Measurements from ENCODE around the gene ACTL6B. TPM values are rescaled to one million over a fixed set of nuclear protein-coding genes. Genes with fewer than 3 reads are reported as not detected.
"Not testable (repeated sequence)": the region's sequence is repeated elsewhere in the genome, so short reads cannot be mapped to it uniquely, and the experiment has no call there.

The ACTL6B gene
- not detected for total RNA-seq

DNA sequence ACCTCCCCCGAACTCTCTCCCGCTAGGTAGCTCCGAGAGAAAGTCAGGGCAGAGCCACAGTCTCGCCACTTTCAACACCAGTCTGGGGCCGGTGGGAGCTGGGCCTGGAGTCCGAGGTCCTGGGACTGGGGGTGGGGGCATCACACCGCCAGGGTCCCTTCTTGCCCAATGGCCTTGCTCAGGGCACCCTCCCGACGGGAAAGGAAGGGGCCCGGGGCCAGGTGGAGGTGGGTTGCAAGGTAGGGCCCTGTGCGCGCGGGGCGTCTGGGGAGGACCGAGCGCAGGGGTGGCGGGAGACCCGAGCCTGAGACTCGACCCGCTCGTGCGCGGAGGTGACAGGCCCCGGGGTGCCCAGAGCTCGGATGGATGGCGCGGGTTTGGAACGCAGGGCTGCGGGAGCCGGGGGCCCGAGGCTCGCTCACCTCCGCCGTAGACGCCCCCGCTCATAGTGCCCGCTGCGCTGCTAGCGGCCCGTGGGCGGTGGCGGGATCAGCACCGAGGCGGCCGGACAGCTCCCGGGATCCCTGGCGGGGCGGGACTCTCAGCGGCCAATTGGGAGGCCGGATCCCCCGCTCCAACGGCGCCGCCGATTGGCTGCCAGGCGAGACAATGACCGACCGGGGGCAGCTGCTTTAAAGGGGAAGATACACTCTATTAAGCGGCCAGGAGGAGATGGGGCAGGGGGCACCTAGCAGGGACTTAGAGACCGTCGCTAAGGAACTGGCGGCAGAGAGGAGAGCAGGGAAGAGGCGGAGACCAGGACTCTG is at the start of gene ACTL6B:
Gene ACTL6B (minus strand): TSS at position 541 of the 767 bp plus-strand sequence. CDS start 94 bp downstream, at position 447.
- ATAC-seq: peak; percentile 43

DNA sequence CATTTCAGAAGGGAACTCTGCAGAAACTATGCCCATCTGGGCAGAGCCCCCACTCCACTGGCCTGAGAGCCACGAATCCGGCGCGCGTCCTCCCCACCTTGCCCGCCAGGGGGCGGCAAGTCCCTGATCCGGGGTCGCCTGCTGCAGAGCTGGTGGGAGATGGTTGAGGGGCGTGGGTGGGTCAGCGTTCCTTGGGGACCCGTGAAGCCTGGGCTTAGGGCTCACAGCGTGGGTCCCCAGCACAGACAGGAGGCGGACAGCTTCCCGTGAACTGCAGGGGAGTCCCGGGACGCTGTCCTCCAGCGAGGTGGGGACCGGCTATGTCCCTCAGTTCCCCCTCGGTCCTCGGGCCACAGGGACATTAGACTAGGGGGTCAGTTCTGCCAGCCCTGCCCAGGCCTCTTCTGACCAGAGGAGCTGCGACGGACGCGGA is 49.1 kb upstream of the ACTL6B start:
- peak; percentile 58 for ATAC-seq

DNA sequence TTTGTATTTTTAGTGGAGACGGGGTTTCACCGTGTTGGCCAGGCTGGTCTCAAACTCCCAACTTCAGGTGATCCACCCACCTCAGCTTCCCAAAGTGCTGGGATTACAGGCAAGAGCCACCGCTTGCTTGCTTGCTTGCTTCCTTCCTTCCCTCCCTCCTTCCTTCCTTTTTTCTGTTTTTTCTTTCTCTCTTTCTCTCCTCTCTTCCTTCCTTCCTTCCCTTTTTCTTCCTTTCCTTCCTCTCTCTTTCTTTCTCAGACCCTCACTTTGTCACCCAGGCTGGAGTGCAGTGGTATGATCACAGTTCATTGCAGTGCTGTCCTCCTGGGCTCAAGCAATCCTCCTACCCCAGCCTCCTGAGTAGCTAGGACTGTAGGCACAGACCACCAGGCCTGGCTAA is 44.8 kb upstream of the ACTL6B start:
- ATAC-seq: not testable (repeated sequence)

DNA sequence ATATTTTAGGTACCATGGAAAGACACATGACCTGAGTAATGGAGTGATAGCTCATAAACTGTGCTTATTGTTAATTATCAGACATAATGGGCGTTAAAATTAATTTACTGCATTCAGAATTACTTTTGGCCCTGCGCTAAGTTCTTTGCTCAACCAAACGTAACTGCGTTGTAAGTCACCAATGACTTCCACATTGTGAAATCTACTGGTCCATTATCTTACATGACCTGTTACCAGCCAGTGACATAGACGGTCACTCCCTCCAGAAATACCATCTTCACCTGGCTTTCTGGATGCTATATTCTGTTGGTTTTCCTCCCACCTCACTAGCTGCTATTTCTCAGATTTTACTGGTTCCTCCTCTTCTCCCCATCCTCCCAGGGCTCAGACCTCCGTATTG is 42.8 kb upstream of the ACTL6B start:
- no peak for ATAC-seq

DNA sequence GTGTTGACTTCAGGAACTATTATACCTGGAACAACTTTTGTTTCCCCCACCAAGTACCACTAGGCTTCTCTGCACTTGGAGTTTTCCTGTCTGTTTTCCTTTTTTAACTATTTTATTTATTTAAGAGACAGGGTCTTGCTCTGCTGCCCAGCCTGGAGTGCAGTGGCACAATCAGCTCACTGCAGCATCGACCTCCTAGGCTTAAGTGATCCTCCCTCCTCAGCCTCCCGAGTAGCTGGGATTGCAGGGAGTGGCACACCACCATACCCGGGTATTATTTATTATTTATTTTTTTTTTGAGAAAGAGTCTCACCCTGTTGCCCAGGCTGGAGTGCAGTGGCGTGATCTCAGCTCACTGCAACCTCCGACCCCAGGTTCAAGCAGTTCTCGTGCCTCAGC is 39.9 kb upstream of the ACTL6B start:
- no peak for ATAC-seq

DNA sequence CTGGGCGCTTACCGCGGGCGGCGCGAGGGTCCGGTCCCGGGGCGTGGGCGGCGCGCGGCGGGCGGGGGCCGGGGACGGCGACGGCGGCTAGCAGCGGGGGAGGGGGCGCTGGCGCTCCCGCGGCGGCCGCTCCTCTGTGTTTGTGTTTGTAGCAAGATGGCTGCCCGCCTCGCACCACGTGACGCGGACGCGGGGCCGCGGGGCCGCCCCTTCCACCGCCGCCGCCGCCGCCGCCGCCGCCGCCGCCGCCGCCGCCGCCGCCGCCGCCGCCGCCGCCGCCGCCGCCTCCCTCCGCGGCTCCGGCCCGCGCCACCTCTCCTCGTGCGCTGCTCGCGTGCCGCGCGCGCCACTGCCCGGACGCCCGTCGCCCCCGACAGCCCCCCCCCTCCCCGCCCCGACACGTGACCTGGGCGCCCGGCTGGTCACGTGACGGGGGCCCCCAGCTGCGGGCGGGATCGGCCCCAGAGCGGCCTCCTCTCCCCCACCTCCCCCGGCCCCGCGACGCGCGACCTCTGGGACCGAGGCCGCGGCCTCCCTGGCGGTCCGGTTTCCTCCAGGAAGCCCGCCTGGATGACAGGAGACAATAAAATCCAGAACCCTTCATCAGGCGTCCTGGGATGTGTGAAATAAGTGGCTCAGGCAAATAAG is 38.0 kb upstream of the ACTL6B start, which contains the start of gene GIGYF1:
Gene GIGYF1 (minus strand): TSS at position 153 of the 648 bp plus-strand sequence. CDS start 6,012 bp downstream, outside the sequence.
- ATAC-seq: peak; percentile 35

DNA sequence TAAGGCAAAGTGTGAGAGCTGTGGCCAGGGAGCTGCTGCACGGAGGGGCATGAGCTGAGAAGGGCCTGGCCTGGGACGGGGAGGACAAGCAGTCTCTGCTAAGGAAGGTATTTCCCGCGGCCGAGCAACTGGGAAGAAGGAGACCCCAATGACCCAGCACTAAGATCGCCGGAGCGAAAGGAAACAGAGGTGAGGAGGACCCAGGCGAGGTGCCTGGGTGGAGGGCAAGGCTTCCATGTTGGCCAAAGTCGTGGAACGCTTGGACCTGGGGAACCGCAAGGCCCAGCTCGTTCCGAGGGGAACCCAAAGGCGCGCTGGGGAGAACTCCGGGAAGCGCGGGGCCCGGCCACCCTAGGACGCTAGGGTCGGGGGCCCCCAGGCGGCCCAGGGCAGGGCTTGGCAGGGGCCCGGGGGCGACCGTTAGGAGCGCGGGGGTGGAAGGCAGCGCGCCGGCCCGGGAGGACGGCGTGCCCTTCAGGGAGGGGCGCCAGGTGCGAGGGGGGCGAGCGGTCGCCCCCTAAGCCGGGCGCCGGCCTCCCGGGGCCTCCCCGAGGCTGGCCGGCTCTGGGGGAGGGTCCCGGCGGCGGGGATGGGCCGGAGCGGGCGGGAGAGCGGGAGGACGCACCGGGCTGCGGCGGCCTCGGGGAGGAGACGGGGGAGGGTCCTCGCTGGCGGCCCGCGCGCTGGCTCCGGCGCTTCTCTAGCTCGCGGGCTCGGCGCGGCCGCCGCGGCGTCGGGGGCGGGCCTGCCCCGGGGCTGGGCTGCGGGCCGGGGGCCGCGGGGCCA is 37.3 kb upstream of the ACTL6B start:
- ATAC-seq: peak; percentile 33

DNA sequence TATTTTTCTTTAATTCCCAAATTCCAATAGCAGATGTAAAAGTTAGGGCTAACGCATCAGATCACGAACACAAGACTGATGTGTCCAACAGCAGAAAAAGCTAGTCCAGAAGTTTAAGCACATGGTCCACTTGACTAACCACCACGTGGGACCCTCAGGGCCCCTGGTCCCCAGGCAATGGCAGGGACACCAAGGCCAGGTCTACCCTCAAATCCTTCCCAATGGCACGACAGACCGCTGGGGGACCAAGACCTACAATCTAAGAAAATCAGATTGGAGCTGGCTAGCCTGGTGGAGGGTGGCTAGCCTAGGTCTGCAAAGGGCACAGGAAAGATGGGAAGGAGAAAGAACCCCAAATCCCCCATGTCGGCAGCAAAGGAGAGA is 36.3 kb upstream of the ACTL6B start:
- ATAC-seq: no peak

DNA sequence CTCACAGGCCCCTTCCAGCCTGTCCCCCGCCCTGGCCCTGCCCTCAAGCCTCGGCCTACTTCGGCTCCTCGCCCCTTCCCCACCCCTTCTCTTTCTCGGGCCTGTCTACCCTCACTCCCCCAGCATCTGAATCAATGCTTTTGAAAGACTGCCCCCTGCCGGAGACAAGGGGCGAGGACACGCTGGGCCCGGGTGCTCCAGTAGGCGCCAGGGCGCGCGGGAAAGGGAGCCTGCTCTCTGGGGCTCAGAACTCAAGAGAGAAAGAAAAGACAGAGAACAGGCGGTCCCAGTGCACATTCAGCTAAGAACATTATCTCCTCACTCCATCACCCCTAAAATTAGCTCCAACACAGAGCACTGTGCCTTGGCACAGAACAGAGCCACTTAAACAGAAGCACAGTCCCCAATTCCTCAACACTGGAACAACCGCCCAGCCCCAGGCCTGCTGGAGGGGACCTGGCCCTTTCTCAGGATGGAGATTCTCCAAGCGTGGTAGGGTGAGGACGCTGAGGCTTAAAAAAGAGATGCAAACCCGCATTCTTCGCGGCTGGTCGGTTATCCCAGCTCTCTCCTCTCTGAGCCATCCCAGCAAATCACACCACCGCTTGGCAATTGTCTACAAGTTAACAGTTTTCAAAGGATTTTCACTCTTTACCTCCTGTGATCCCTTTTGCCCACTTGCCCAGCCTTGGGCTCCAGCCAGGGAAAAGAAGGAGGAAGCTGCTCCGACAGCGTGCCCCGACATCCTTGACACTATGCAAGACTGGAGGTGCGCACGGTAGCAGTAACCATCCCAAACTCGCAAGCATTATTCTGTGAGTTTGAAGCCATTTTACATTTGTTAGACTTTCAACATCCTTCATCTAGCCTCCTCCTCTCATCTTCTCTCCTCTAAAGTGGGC is 35.7 kb upstream of the ACTL6B start:
- ATAC-seq: peak; percentile 65

DNA sequence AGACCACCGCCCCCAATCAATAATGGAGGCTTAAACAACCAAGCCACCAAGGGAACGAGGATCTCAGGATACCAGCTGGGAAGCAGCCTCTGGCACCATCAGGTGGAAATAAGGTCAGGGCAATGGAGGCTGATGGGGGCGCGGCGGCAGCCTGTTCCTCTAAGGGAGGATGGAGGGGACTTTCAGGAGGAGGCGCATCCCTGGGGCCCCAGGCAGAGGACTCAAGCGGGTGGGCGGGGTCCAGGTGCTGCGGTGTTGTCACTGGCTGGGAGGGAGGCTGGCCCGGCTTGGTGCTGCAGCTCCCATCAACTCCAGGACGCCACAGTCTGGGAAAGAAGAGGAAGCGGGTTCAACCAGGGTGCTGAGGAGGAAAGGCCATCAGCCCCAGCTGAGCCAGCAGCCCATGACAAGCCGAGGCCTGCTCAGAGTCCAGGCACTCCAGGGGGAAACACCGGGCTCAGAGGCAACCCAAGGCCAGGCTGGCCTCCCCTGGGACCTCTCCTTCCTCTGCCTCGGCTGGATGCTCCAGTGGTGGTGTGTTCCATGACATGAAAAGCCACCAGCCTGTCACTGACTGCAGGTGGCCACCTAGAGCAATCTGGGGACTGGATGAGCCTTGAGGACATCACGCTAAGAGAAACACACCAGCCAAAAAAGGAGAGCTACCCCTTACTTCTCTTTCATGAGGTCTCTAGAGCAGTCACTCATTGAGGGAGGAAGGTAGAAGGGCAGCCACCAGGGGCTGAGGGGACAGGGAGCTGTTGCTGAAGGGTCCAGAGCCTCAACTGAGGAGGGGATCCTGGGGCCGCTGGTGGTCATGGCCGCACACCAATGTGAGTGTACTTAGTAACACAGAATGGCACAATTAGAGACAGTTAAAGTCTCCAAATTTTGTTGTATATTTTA is 33.2 kb upstream of the ACTL6B start:
- no peak for ATAC-seq

DNA sequence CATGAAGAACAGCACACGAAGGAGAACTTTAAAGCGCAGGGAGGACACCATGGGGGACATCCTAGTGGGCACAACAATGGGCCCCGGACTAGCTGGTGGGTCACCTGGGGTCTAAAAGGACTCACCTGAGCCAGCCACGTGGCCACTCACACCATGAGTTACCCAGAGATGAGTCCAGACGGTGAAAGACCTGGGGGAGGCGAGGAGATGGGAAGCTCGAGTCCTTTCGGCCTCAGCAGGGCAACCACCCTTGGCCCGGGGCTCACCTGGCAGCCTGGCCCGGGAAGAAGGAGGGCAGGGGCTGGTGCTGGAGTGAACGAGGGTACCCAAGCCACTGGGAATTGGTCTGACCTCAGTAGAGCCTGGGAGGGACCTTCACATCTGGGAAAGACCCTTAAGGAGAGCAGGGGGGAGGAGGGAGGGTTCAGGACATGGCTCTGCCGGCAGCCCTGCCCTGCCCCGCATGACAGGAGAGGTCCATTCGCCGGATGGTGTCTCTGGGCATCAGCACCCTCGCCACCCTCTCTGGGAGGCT is 32.1 kb upstream of the ACTL6B start:
- ATAC-seq: no peak

DNA sequence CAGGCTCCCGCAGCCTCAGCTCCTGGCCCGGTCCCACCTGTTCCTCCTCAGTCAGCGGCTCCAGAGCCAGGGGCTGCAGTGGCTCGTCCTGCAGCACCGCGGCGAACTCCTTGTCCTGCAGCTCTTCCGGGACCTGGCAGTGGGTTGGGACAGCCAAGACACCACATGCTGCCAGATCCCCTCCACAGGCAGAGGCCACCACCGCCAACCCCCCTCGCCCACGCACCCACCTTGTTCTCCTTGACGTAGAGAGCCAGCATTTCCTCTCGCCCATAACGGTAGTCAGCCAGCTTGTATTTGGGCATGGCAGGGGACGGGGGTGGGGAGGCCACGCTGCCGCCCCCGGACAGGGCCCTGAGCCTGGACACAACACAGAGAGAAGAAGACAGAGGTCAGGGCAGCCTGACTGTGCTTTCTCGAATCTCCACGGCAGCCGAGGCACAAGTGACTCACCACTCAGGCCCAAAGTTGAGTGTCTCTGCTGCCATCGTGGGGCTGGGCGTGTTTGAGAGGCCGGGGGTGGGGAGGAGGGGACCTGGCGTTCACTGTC is 31.6 kb upstream of the ACTL6B start:
- no peak for ATAC-seq

DNA sequence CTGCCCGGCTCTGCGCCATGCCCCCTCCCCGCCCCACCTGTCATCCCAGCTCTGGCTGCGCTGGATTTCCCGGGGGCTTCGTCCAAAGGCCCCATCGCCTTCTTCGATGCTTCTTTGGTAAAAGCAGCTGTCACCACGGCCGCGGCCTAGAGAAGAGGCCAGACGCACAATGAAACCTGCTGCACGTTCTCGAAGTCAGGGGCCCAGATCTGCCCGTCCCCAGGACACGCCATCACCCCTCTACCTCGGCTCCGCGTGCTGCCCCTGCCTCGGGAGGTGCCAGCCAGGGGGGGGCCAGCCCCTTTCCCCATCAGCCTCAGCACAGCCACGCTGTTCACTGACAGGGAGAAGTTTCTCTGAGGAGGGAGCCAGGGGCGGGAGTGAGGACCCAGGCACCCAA is 31.0 kb upstream of the ACTL6B start:
- ATAC-seq: no peak

DNA sequence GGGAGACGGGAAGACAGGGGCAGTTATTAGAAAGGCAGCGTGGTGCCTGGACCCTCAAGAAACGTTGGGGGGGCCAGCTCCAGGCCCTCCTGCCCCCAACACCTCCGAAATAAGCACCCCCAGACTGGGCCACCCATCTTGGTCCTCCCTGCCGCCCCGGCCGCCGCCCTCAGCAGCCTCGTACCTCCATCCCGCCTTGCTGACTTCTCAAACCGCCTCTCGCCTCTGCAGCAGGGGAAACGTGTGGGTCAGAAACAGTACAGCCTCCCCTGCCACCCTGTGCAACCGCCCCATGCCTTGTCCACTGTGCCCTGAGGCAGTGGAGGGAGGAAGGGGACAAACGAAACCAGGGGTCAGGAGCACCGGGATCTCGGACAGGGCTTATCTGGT is 30.6 kb upstream of the ACTL6B start:
- no peak for ATAC-seq

DNA sequence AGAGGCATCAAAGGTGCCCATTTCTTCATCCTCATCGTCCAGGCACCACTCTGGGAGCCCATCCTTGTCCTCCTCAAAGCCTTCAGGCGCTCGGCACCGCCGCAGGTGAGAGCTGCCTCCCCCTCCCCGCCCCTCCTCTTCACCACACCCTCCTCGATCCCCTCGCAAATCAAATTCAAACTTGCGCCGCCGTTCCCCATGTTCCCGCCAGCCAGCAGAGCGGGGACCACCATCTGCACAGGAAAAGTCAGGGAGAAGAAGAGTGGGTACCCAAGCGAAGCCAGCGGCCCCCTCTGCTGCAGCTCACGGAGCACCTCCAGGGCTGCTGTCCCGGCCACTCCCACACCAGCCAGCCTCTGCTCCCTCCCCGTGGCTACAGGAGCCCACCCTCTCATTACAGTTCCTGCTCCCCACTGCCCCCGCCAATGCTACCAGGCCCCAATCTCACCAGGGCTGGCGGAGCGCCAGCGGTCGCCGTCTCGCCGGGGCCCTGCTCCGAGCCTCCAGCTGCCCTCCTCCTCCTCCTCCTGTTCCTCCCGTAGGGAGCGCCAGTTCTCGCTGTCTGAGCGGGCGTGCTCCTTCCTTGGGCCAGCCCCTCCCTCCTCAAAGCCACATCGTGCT is 30.1 kb upstream of the ACTL6B start:
- ATAC-seq: no peak

DNA sequence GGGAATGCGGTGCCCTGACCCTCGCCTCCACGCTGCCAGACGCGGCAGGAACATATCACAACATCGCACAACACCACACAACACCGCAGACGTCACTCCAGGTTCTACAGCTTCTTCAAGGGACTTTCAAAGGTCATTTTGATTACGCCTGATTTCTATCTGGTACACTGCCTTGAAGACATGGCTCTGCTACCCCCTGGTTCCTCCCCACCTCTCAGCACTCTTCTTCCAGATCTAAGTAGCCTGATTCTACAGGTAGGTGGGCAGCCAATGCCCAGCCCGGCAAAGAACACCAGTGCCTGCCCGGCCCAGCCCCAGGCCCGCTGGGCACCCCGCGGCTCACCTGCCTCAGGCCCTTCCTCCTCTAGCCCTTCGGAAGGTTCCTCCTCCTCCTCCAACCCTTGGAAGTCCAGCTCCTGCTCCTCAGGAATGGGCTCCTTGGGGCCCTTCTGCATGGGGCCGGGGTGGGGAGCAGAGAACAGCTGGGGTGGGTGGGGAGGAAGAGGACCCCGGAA is 29.4 kb upstream of the ACTL6B start:
- no peak for ATAC-seq

DNA sequence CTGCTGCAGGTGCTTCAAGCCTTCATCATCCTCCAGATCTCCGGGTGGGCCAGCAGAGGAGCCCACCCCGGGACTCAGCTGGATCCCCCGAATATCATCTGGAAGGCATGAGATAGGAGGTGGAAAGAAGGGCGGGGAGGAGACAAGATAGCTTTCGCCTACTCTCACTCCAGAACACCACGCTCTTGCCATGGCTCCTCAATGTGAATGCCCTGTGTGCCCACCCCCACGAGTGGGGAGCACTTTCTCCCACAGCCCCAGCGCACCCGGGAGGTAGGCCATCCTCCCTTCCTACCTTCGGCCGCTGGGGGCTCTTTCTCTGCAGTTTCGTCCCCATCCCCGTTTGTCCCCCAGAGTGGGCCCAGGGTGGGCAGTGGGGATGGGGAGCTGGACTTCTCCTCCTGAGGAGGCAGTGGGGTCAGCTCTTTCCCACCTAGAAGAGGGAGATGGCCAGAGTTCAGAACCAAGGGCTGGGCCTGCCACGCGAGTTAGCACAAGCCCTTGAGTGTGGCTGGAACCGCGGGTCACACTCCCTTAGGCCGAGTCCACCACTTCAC is 28.9 kb upstream of the ACTL6B start:
- ATAC-seq: no peak

DNA sequence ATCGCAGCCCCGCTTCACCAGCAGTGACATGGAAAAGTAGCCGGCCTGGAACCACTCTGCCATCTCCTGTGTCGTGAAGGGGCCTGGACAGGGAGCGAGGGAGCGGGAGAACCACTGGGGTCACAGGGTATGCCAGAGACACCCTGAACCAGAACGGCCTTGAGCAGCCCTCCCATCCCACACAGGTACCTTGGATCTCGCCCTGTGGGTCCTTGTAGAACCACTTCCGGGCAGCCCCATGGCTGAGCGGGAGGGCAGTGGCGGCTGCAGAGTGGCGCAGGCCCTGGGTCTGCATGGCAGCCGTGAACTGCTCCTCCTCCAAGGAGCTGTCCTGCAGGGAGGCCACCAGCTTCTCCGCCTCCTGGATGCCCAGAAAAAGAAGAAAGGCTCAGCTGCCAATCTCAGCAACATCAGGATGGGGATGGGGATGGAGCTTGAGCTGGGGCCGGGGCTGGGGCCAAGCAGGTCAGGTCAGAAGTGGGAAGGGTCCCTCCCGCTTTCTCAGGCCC is 28.3 kb upstream of the ACTL6B start:
- no peak for ATAC-seq

Data from esophagus mucosa (tissue), 1 donor.